AG10803 (cell line): Measurements from ENCODE around the gene MTURN.

Source experiments
- DNase-seq: peaks from one replicate; pipeline ENCODE4 v3.0.0; 2010; ENCODE audit warnings: low read depth
- H3K4me3 ChIP-seq: 2 replicates; pipeline ENCODE4 v1.5.1; 2011; ENCODE audit warnings: mild to moderate bottlenecking, low read length, control low read depth
- CTCF ChIP-seq: conservative IDR thresholded peaks from 2 replicates; pipeline ENCODE4 v1.5.1; 2011; ENCODE audit warnings: mild to moderate bottlenecking, low read length, control low read depth, inconsistent platforms

Gene MTURN

GRCh38 chr7:30115709-30116297 lies 19.0 kb upstream of the MTURN start:
- H3K4me3 ChIP-seq = no peak overlapping the region
- no peak for TF ChIP-seq CTCF
- no peak for DNase-seq

GRCh38 chr7:30116771-30117170 lies 18.0 kb upstream of the MTURN start:
- DNase-seq = peak; percentile 85
- peak overlapping the region; percentile 18; the same call in 1 of the 2 replicates for H3K4me3 ChIP-seq
- TF ChIP-seq CTCF = no peak

GRCh38 chr7:30117896-30118295 lies 16.9 kb upstream of the MTURN start:
- DNase-seq = no peak
- no peak overlapping the region for H3K4me3 ChIP-seq
- no peak for TF ChIP-seq CTCF

- no peak for DNase-seq
- H3K4me3 ChIP-seq = no peak overlapping the region
- TF ChIP-seq CTCF = no peak
These were observed 14.8 kb upstream of the MTURN start for GRCh38 chr7:30119890-30120577.

- TF ChIP-seq CTCF = no peak
- DNase-seq = no peak
- peak overlapping the region; percentile 68 for H3K4me3 ChIP-seq
These were observed 813 bp upstream of the MTURN start for GRCh38 chr7:30133736-30134610.

GRCh38 chr7:30135301-30136116 lies 723 bp downstream of the MTURN start:
- no peak for TF ChIP-seq CTCF
- DNase-seq = peak; percentile 74
- peak overlapping the region; percentile 91 for H3K4me3 ChIP-seq
